GM08714 (cell line): Measurements from ENCODE around the gene GDI1.

ENCODE experiments used
- H3K4me3 ChIP-seq: fragments of 200-500 bp; sonication (Bioruptor generic); 2 replicates; pipeline ENCODE4 v1.5.1; 2014; ENCODE audit warnings: mild to moderate bottlenecking, low read length, inconsistent platforms
- ZNF274 ChIP-seq: IDR thresholded peaks from 2 replicates; pipeline ENCODE4 v1.6.1; 2012; ENCODE audit warnings: mild to moderate bottlenecking, low read depth, low read length

Gene GDI1

GRCh38 chrX:154426916-154427770 is 9.8 kb upstream of the GDI1 start:
- no peak overlapping the region for H3K4me3 ChIP-seq
- no peak for TF ChIP-seq ZNF274

DNA sequence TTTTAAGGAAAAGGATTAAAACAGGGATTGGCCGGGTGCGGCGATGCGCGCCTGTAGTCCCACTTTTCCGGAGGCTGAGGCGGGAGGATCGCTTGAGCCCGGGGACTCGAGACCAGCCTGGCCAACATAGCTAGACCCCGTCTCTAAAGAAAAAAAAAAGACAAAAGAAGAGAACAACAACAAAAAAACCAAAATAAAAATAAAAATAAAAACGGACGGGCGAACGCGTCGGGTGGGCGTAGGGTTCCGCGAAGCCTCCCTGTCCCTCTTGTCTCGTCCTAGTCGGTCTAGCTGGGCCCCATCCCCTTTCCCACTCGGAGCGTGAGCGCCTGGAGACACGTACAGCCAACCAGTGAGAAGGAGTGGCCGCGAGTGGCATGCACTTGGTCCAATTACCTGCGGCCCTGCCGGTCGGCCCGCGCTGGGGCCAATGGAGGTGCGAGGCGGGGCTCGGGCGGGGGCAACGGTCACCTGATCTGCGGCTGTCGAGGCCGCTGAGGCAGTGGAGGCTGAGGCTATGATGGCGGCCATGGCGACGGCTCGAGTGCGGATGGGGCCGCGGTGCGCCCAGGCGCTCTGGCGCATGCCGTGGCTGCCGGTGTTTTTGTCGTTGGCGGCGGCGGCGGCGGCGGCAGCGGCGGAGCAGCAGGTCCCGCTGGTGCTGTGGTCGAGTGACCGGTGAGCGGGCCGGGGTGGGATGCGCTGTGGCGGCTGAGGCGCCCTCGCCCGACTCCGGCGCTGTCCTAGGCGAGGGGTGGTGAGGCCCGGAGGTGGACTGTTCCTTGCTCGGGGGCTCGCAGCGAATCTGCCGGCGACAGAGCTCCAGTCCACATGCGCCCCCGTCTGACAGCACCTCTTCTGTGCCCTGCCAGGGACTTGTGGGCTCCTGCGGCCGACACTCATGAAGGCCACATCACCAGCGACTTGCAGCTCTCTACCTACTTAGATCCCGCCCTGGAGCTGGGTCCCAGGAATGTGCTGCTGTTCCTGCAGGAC is 8.5 kb upstream of the GDI1 start, which contains the start of gene ATP6AP1:
Gene ATP6AP1, plus strand, starts transcription at position 502 of the 996 bp plus-strand sequence. Its CDS starts 16 bp downstream, at position 518.
- TF ChIP-seq ZNF274 = no peak
- peak within 1 kb of the TSS; percentile 65; the same call in 1 of the 2 replicates for H3K4me3 ChIP-seq

DNA sequence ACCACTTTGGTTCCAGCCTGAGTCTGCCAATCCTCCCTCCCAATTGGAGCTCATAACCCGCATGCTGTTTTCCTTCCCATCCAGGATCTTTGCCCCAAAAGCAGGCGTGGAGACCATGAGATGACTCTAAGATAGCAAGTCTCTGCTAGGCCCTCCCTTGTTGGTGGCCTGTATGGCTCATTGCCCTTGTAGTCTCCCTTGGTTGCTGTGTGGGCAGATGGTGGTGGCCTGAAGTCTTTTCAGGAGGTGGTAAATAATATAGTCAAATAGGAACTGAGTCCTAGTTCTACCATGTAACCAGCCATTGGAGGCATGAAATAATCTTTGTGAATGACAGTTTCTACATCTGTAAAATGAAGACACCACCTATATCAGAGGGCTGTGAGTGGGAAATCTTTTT is 7.2 kb upstream of the GDI1 start:
- peak overlapping the region; percentile 4; the same call in 1 of the 2 replicates for H3K4me3 ChIP-seq

DNA sequence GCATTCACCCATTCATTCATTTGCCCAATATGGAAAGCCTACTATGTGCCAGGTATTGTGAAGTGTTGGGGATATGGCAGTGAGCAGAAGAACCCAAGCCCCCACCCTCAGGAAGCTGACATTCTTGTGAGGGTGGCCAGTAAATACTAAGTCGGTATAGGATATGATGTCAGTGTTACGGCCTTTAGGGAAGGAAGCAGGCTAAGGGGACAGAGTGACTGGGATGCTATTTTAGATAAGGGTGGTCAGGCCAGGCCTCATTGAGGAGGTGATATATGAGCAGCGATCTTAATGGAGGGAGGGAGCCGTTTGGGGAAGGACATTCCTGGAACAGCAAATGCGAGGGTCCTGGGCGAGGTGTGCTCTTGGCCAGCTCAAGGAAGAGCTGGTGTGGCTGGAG is 6.5 kb upstream of the GDI1 start:
- no peak overlapping the region for H3K4me3 ChIP-seq

More for the DNA sequence above, 7.2 kb upstream of the GDI1 start:
- no peak for TF ChIP-seq ZNF274

DNA sequence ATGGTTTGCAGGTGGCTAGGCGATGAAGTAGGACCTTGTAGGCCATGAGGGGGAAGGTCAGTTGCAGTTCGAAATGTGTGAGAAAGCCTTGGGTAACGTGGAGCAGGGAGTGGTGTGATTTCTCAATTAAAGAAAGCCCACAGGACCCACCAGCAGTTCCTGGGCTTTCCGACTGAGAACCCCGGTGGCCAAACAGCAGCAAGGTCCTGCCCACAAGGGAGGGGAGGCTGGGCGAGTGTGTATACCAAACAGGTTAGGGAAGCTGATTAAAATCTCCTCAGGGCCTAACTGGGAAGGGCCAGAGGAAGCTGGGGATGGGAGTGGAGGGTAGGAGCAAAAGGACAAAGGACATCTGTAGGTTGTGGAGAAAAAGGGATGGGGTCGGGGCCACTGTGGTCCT is 6.0 kb upstream of the GDI1 start:
- H3K4me3 ChIP-seq = no peak overlapping the region
- no peak for TF ChIP-seq ZNF274

More for the DNA sequence above, 6.5 kb upstream of the GDI1 start:
- no peak for TF ChIP-seq ZNF274

- H3K4me3 ChIP-seq = no peak overlapping the region
These were observed 5.6 kb upstream of the GDI1 start for GRCh38 chrX:154431341-154431740.

DNA sequence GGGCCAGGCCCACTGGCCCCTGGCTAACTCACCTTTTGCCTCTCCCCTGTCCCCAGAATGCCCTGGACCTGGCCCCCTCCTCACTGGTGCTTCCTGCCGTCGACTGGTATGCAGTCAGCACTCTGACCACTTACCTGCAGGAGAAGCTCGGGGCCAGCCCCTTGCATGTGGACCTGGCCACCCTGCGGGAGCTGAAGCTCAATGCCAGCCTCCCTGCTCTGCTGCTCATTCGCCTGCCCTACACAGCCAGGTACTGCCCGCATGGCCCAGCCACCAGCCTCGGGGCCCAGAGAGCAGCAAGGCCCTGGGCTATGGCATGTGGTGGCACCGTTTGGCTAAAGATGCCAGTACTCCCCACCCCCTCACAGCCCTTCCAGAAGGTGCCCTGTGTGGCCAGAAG is 4.7 kb upstream of the GDI1 start:
- H3K4me3 ChIP-seq = no peak overlapping the region
- TF ChIP-seq ZNF274 = no peak

More at GRCh38 chrX:154431341-154431740, 5.6 kb upstream of the GDI1 start:
- no peak for TF ChIP-seq ZNF274

DNA sequence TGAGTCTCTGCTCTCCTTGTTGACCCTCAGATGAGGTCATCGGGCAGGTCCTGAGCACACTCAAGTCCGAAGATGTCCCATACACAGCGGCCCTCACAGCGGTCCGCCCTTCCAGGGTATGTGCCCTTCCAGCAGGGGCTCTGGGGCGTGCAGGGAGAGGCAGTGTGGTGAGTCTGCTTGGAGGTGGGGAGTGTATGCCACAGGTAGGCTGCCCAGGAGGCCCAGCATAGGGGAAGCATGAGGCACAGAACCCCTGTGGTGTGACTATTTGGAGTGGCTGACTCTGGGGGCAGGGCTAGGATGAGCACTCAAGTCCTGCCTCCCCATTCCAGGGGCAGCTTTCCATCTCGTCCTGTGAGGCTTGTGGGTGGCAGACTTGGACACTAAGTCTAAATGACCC is 3.3 kb upstream of the GDI1 start:
- H3K4me3 ChIP-seq = no peak overlapping the region
- TF ChIP-seq ZNF274 = no peak

GRCh38 chrX:154434394-154435168 is 2.4 kb upstream of the GDI1 start:
- TF ChIP-seq ZNF274 = no peak
- H3K4me3 ChIP-seq = no peak overlapping the region

DNA sequence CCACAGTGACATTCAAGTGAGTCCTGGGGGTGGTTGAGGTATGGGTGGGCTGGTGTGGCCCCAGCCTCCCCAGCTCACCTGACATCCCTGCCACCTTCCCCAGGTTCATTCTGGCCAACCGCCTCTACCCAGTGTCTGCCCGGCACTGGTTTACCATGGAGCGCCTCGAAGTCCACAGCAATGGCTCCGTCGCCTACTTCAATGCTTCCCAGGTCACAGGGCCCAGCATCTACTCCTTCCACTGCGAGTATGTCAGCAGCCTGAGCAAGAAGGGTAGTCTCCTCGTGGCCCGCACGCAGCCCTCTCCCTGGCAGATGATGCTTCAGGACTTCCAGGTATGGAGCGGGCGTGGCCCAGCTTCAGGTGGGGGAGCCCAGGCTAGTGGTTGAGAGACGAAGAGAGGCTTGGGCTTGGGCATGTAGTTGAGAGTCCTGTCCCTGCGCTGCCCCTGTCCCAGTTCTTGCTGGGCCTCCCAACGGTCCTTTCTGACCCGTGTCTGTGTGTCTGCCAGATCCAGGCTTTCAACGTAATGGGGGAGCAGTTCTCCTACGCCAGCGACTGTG is 1.7 kb upstream of the GDI1 start:
- TF ChIP-seq ZNF274 = no peak
- H3K4me3 ChIP-seq = no peak overlapping the region

DNA sequence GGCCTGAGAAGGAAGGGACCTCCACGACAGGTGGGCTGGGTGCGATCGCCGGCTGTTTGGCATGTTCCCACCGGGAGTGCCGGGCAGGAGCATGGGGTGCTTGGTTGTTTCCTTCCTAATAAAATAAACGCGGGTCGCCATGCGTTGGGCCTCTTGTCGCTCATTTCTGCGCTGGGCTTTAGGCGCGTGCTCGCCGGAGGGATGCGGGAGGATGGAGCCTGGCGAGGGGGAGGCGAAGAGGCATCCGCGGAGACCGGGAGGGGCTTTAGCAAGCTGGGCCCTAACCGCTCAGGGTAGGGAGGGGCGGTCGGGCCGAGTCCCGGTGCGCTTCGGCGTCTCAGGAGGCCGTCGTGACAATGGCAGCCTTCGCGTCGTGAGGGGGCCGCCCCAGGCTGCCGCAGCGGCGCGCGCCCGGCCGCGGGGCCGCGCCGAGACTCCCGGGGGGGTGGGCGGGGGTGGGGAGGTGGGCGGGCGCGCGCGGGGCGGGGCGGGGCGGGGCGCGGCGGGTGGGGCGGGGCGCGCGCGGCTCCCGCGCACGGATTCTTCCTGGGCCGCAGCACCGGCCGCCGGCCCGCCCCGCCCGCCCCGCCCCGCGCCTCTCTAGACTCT is 476 bp upstream of the GDI1 start:
- no peak for TF ChIP-seq ZNF274
- peak overlapping the region; percentile 79; the same call in 1 of the 2 replicates for H3K4me3 ChIP-seq

DNA sequence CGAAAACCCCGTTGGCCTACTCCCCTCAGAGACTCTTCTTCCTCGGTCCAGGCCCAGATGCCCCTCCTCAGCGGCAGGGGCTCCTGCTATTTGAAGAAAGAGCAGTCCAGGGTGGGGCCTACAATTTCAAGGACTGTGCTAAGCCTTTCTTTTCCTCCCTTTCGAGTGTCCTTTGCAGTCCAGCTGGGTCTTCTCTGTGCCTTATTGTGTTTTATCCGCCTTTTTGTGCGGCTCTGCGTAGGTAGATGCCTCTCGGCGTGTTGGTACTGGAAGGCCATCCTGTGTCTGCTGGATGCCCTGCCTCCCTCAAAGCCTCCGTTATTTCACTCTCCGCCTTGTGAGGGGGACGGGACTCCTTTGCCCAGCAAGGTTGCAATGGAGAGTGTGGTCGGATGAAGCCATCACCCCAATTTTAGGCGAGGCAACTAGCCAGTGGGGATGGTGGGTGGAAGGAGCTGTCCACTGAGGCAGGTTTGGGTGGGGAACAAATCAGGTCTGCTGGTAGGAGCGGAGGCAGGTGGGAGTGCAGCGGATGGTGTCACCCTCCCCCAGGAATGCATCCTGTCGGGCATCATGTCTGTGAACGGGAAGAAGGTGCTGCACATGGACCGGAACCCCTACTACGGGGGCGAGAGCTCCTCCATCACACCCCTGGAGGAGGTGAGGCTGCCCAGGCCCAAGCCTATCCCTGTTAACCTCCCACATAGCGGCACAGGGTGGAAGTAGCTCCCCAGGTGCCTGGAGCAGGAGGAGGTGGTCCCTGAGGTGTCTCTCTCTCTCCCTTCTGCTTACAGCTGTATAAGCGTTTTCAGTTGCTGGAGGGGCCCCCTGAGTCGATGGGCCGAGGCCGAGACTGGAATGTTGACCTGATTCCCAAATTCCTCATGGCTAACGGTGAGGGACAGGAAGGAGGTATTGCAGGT is 1.3 kb downstream of the GDI1 start:
- H3K4me3 ChIP-seq = peak overlapping the region; percentile 79
- TF ChIP-seq ZNF274 = no peak

- H3K4me3 ChIP-seq = no peak overlapping the region
- TF ChIP-seq ZNF274 = no peak
These were observed 2.9 kb downstream of the GDI1 start for GRCh38 chrX:154439841-154440240.
